Effector memory CD4-positive, alpha-beta T cell (primary cell): ENCODE measurements around the gene CDADC1.

Source experiments
- DNase-seq, 3 donors: peaks; one replicate each; pipeline ENCODE4 v3.0.0-alpha.2; 2020
- H3K27ac ChIP-seq: 2 replicates; pipeline ENCODE4 v1.7.0; 2013; ENCODE audit warnings: mild to moderate bottlenecking, low read length, moderate library complexity; ENCODE audit not compliant: insufficient read depth, poor library complexity, severe bottlenecking
- H3K27me3 ChIP-seq: replicated peaks from 2 replicates; pipeline ENCODE4 v1.7.0; 2013; ENCODE audit warnings: mild to moderate bottlenecking, low read length; ENCODE audit not compliant: insufficient read depth, control insufficient read depth, poor library complexity, severe bottlenecking
- H3K36me3 ChIP-seq: 2 replicates; pipeline ENCODE4 v1.7.0; 2013; ENCODE audit warnings: mild to moderate bottlenecking, low read length, moderate library complexity; ENCODE audit not compliant: control insufficient read depth, insufficient read depth
- H3K4me1 ChIP-seq: 2 replicates; pipeline ENCODE4 v1.7.0; 2013; ENCODE audit warnings: low read length, mild to moderate bottlenecking; ENCODE audit not compliant: control insufficient read depth, insufficient read depth, poor library complexity, severe bottlenecking
- H3K4me3 ChIP-seq: 2 replicates; pipeline ENCODE4 v1.7.0; 2013; ENCODE audit warnings: low read length, low read depth, mild to moderate bottlenecking; ENCODE audit not compliant: insufficient read depth, poor library complexity, severe bottlenecking
- H3K9me3 ChIP-seq: 2 replicates; pipeline ENCODE4 v1.7.0; 2013; ENCODE audit warnings: mild to moderate bottlenecking, low read length, moderate library complexity; ENCODE audit not compliant: control insufficient read depth

The CDADC1 gene

DNA sequence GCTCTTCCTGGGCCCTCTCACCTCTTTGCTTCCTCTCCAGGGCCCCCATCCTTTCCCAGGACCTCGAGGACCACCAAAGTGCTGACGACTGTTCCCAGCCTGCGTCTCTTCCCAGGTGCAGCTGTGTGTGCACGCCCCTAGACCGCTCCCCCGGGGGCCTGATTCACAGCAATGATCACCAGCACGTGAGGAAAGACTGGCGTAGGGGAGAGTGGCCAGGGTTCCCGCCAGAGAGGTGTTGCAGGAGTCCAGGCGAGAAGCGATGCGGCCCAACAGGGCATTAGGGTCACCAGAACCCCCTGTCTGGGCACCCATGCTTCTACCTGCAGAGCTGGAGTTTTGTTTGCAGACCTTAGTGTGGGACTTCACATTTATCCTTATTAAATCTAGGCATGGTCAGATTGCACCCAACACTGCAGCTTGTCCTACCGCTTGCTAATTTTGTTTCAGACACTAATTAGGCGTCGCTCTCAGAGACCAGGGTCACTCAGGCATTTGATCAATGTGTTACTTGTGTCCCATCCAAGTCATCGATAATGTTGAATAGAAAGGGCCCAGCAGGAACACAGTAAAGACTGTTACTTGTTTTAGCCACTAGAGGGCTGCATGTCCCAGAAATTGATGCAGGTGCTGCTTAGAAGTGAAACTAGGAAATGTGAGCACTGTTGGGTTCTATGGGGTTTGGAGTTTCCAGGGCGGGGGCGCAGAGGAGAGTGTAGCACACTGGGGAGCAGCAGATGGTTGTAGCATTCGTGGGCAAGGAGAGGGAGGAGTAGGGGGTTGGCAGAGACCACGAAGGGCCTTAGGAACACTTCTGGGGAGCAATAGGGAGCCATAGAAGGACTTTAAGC is 53.2 kb downstream of the CDADC1 start:
- H3K4me3 ChIP-seq = peak overlapping the region; percentile 37
- no peak overlapping the region for H3K27ac ChIP-seq

DNA sequence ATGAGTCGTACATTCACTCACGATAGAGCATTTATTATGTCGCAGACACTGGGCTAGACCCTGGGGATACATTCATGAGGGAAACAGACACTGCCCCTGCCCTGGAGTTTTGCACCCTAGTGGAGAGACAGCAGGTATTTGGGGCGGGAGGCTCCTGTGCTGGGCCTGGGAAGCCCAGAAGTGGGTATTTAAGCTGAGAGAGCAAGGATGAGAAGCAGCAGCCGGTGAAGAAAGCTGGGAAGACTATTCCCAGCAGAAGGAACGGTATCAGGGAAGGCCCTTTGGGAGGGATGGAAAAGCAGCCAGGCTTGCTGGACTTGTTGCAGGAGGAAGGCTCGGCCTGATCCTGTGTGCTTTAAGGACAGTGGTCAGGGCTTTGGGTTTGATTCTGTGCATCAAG is 54.5 kb downstream of the CDADC1 start:
- Histone ChIP-seq H3K4me3 (no peak overlapping the region), H3K9me3 (no peaks in the 10 kb centered on the region), H3K27me3 (no peaks in the 10 kb centered on the region), H3K27ac (no peak overlapping the region), H3K4me1 (no peaks in the 10 kb centered on the region), H3K36me3 (no peaks in the 10 kb centered on the region)
- DNase-seq = no peak

More for the DNA sequence above, 53.2 kb downstream of the CDADC1 start:
- no peaks in the 10 kb centered on the region for H3K9me3 ChIP-seq
- peak; percentile 27 to 45 (median 42) for DNase-seq
- no peaks in the 10 kb centered on the region for H3K36me3 ChIP-seq
- no peaks in the 10 kb centered on the region for H3K27me3 ChIP-seq
- no peaks in the 10 kb centered on the region for H3K4me1 ChIP-seq

DNA sequence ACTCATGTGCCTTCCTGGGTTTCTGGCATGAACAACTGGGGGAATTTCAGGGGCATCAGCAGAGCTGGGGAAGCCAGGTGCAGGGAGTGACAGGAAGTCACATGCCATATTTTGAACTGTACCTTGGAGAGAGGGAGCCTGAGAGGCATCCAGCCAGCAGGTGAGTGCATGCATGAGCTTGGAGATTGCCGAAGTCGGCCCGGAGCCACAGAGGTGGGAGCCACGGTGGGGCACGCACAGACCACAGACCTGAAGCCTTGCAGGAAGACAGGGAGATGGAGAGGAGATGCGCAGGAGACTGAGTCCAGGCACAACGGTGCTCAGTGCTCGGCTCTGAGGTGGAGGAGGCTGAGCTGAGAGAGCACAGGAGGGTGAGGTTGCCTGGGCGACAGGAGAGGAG is 55.1 kb downstream of the CDADC1 start:
- no peak for DNase-seq
- no peaks in the 10 kb centered on the region for H3K27me3 ChIP-seq

DNA sequence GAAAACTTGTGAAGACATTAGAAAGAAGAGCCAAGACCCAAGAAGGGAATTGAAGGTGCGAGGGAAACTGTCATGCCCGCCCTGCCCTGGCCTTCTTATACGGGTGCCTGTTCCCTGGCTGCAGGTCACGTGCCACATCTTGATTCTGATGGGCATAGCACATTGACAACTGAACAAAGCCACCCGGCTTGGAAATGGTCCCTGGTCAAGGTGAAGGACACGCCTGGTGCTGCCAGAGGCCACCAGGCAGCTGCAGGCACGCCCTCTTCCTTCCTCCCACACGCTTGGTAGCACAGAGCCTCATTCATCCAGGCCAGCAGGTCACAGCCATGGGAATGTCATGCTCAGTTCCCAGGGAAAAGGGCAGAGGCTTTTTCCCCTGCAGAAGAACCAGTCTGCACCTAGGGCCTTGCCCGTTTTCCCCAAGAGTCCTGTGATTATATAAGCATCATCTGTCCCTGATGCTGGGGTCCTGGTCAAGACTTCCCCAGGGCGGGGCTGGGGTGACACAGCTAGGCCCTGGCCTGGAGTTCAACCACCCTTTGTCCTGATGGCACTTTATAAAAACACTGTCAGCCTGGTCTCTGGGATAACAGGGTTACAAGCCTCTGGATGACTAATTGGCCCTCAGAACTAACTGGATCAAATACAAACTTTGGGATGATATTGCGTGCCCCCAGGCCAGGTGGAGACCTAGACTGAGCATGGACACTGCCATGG is 56.0 kb downstream of the CDADC1 start:
- no peak for DNase-seq
- H3K36me3 ChIP-seq = no peaks in the 10 kb centered on the region
- no peaks in the 10 kb centered on the region for H3K4me1 ChIP-seq
- H3K27me3 ChIP-seq = no peaks in the 10 kb centered on the region
- no peak overlapping the region for H3K27ac ChIP-seq
- H3K9me3 ChIP-seq = no peaks in the 10 kb centered on the region
- no peak overlapping the region for H3K4me3 ChIP-seq

More for the DNA sequence above, 55.1 kb downstream of the CDADC1 start:
- Histone ChIP-seq H3K36me3 (no peaks in the 10 kb centered on the region), H3K4me3 (no peak overlapping the region), H3K9me3 (no peaks in the 10 kb centered on the region), H3K27ac (no peak overlapping the region), H3K4me1 (no peaks in the 10 kb centered on the region)

DNA sequence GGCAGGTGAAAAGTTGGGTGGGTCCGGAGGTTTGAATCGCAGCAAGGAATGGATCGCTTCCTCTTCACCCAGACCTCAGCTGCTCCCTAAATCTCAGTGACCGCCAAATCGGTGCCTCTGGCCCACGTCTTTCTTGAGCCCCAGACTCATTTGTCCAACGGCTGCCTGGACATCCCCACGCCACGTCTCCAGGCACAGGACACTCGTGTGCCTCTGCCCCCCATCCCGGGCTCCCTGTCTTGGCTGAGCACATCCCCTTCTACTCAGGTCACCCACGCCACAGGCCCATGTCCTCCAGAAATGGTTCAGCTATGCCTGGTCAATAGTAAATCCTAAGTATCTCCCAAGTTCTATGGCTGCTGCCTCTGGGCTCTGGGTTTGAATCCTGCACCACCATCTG is 56.6 kb downstream of the CDADC1 start:
- no peaks in the 10 kb centered on the region for H3K27me3 ChIP-seq
- H3K4me1 ChIP-seq = no peaks in the 10 kb centered on the region
- no peaks in the 10 kb centered on the region for H3K36me3 ChIP-seq
- no peak overlapping the region for H3K27ac ChIP-seq
- no peak for DNase-seq
- H3K9me3 ChIP-seq = no peaks in the 10 kb centered on the region
- H3K4me3 ChIP-seq = no peak overlapping the region

DNA sequence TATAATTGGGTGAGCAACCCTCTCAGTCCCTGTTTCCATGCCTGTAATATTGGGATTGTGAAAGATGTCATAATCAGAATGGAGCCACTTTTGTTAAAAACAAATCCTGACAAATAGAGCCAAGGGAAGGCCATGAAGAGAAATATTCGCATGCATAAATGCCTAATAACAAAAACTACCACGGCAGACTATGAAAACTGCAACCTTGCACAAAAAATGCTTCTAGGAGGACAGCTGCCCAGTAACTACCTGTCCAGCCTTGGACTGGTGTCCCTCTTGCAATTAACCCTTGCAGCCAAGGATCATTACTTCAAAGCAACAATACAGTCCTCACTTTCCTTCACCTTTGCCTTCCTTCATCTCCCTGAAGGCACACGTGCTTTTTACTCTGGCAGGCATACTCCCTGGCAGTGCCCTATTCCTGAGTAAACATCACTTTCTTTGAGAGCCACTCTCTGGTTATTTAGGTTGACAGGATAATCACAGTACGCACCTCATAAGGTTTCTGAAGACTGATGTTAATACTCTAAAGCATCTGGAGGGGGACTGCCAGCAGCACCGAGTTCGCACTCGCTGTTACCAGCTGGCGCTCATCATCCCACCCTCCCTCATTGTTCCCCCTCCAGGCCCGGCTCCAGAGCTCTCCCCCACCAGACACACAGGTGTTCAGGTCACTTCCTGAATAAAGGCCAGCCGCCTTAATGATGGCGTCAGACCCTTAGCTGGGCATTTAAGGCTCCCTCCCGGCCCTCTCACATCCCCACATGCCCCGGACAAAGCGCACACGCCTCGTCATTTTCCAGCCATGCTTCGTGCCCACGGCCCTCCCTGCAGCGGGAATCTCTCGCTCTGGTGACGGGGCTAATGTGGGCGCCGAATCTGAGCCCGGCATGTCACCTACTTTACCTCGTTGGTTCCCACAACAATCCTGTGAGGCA is 57.3 kb downstream of the CDADC1 start:
- no peaks in the 10 kb centered on the region for H3K36me3 ChIP-seq
- H3K4me1 ChIP-seq = no peaks in the 10 kb centered on the region
- DNase-seq = no peak
- no peak overlapping the region for H3K4me3 ChIP-seq
- no peaks in the 10 kb centered on the region for H3K9me3 ChIP-seq
- H3K27me3 ChIP-seq = no peaks in the 10 kb centered on the region
- H3K27ac ChIP-seq = no peak overlapping the region

DNA sequence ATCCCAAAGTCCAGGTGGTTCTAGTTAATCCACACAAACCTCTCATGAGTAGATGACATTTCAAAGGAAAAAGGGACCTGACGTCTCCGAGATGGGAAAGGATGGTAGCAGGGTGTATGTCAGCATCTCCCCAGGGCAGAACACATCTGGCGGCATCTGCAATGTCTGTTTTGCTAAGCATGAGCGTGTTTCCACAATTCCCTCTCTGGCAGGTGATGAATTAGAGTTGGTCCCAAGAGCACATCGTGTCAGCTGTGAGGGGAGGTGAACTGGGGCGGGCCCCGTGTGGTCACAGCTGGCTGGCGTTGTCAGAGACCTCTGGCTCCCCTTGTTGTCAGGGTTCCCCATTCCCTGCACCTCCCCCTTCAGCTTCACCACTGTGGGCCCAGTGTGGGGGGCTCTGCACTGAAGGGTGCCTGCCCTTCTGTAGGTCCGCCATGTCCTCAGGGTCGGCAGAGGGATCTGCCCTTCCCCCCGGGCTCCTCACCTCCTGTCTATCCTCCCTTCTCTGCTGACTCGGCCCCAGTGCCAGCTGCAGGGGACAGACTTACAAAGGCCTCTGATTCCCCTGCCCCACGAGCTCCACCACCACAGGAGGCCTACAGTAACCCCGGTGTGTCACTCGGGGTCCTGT is 58.2 kb downstream of the CDADC1 start:
- DNase-seq = no peak
- Histone ChIP-seq H3K9me3 (no peaks in the 10 kb centered on the region), H3K36me3 (no peaks in the 10 kb centered on the region), H3K4me1 (no peaks in the 10 kb centered on the region), H3K27me3 (no peaks in the 10 kb centered on the region), H3K27ac (no peak overlapping the region), H3K4me3 (no peak overlapping the region)

DNA sequence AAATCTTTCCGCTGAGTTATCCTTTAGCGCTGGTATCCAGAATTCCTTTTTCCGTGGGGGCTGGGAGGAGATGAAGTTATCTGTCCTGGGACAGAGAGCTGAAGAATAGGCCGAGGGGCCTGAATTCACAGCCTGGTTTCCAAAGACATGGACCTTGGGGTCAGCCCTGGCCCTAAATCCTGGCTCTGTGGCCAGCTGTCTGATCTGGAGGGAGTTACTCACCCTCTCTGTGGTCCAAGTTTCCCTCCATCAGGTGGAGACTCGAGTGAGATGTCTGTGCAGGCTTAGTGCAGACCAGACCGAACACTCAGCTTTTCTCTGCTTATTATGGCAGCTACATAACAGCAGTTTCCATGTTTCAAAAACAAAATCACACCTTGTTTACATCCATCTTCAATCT is 59.6 kb downstream of the CDADC1 start:
- no peaks in the 10 kb centered on the region for H3K4me1 ChIP-seq
- H3K27ac ChIP-seq = no peak overlapping the region
- no peaks in the 10 kb centered on the region for H3K27me3 ChIP-seq
- H3K36me3 ChIP-seq = no peaks in the 10 kb centered on the region
- no peaks in the 10 kb centered on the region for H3K9me3 ChIP-seq
- no peak for DNase-seq
- H3K4me3 ChIP-seq = no peak overlapping the region

DNA sequence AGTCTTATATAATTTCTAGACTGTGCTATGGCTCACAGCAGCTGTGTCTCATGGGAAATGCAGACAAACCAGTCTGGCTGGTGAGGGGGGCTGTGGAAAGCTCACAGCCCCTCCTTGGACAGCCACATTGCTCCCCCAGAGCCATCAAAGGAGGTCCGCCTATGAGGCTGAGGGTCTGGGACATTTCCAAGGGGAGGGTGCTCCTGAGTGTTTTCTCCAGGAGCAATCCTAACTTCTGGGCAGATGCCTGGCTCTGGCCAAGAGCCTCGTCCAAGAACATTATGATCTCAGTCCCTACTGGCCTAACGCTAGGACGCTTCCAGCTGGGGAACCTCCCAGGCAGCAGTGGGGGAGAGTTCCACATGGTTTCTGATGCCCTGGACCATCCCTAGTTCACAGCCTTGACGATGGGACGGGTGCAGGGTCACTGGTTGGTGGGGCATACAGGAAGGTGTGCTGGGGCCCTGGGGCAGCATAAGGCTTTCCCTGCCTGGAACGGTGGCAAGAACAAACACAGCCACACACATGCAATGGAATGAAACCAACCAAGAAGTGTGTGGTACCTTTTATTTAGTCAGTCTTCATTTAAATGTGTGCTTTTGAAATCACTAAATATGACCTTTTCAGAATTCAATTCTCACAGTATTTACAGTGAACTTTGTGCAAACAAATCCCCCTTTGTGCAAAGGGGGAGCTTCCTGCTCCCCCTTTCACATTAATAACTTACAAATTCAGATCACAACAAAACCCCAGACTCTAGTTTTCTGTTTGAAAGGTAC is 60.6 kb downstream of the CDADC1 start:
- no peak for DNase-seq
- Histone ChIP-seq H3K4me1 (no peaks in the 10 kb centered on the region), H3K27me3 (no peaks in the 10 kb centered on the region), H3K27ac (no peak overlapping the region), H3K36me3 (no peaks in the 10 kb centered on the region), H3K4me3 (no peak overlapping the region), H3K9me3 (no peaks in the 10 kb centered on the region)
